Activated CD4-positive, CD25-positive, alpha-beta regulatory T cell treated with anti-CD3 and anti-CD28 coated beads, Interleukin-2, amount 50 U/mL, for 24 hours (primary cell): Measurements from ENCODE around the gene FAM50B.

Source experiments
- ATAC-seq, 2 donors: fragments of 150-1000 bp; cut with Tn5 transposase; one replicate each; pipeline ENCODE4 v1.10.0; 2021; ENCODE audit warnings: mild to moderate bottlenecking in 1 of 2, moderate library complexity in 1 of 2

The FAM50B gene

DNA sequence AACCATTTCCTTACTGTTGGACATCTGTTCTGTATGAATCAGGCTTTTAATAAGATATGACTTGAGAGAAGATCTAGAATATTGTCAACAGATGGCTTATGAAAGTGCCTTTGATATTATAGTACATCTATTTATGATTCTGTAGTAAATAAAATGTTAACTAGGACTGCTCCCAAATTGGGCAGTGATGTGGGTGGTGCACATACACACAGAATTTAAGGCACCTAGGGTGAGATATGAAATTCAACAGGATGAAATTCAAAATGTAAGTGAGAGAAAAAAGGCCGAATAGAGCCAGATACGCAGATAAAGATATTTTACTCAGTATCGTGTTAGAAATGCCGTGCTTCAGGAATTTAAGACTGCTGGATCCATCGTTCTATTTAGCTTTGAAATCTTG is 26.3 kb downstream of the FAM50B start:
- no peak for ATAC-seq

DNA sequence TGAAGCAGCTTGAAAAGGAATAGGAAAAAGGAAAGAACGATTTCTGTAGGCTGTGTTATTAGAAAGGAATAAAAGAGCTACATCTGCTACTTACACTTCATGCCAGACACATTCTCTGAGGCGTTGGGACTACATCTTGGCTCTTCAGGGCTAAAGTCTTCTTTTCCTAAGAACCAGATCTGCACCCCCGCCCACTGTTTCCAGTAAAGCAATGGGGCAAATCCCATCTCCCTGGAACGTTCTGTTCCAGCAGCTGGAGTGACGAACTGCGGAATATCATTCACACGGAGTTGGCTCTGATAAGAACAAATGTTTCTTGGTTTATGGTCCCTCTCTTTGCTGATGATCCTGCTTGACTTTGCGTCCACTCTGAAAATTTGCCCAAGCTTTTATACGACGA is 26.9 kb downstream of the FAM50B start:
- ATAC-seq: no peak

DNA sequence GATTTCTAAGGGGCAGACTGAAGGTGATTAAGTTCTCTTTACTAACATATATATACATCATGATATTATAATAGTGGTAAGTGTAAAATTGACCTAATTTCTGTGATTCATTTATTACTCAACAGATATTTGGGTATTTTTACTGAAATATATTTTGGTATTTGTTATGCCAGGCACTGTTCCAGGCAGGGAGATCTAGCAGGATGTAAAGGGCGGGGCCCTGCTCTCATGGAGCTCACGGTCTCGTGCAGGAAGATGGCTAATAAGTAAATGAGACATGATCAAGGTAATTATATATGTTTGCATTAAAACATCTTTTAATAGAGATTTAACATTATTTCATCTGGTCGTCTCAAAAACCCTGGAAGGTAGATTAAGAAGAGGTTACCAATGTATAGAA is 27.7 kb downstream of the FAM50B start:
- no peak for ATAC-seq

DNA sequence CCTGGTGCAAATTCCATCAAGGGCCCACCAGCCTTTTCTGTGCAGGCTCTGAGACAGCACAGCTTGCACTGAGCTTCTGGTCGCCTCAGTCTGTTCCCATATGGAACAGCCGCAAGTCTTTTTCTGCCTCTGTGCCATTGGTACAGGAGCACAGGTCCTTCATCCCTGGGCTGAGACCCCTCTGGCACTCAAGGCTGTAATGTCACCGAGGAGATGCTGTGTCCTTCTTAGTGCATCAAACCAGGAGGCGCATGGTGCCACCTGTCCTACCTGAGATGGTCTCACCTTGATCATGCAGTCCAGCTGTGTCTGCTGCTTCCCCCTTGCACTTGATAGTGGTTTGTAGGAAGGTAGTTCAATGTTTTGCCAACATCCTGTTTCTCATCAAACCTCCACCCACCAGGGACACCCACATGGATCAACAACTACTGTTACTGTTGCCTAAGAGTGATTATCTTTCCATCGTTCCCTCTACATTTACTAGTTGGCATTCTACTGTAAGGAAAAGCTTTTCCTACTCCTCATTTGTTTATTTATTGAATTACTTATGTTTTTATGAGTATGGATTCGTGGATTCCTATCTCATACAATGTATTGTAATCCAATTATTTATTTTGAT is 29.0 kb downstream of the FAM50B start:
- ATAC-seq: no peak

DNA sequence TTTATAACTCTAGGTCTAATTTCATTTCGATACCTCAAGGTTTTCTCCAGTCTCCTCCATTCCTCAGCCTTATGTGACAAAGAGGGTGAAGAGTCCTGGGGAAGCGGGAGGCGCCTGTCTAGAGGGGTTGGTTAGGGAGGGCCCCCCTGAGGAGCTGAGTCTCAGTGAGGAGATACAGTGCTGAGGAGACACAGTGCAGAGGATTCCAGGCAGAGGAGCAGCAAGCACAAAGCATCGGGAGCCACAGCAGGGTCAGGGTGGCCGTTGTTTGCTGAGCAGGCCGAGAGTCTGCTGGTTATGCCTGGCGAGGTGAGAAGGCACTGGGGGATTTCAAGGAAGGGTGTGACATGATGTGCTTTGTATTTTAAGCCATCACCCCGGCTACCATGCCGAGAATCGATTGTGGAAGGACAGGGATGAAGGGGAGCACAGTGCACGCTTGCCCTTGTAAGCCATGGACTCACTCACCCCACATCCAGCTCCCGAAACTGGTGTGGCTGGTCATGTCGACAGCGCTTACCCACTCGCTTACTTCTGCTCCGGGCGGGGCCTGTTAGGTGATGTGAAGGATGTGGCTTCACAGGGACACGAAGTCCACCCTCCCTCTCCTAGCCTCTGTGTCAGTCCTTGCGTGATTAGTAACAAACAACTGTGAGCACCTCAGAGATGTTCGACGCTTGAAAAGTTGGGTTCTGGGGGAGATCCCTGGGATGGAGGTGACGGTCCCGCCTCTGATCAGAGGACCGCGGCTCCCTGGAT is 30.2 kb downstream of the FAM50B start:
- ATAC-seq: no peak

DNA sequence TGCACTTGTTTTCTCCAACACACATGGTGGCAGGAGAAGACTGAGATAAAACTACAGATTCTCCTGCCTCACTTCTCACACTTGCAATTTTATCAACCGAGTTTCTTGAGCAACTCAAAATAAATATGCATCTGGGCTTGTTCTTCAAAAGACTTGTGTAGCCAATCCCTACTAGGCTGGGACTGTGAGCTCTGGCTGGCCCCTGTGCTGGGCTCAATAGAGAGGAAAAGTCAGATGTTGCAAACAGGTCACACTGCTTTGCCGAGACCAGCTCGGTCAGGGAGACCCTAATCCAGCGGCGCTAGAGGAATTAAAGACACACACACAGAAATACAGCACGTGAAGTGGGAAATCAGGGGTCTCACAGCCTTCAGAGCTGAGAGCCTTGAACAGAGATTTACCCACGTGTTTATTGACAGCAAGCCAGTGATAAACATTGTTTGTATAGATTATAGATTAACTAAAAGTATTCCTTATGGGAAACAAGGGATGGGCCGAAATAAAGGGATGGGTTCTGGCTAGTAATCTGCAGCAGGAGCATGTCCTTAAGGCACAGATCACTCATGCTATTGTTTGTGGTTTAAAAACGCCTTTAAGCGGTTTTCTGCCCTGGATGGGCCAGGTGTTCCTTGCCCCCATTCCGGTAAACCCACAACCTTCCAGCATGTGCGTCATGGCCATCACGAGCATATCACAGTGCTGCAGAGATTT is 32.7 kb downstream of the FAM50B start:
- no peak for ATAC-seq

DNA sequence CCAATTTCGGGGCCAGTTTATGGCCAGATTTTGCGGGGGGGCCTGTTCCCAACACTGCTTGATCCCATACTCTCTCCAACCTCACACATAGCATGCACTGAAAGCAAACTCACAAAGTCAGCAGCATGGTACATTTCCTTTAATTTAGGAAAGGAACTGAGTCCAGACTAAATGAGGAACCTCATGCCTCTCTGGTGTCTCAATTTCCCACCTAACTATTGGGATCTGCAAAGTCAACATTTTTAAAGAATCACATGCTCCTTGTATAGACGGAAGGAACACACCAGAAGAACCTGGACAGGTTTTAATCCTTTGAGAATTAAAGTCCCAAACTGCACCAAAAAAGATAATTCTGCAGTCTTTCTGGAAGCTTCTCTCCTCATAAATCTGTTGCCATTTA is 33.3 kb downstream of the FAM50B start:
- ATAC-seq: no peak

DNA sequence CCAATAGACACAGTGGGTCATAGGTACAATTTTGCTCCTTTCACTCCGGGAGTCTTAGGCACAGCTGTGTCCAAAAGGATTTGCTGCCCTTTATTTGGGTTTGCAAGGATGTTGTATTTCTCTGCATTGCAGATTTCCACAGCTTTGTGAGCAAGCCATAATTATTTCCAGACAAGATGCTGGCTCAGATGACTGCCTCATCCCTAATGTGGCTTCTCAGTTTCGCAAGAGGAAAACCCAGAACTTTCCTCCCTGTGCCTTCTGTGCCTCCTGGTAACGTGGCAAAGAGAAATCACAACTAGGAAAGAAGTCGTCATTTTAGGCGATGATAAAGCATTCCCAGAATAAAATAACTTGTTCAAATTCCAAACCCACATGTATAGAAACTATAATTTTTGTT is 33.7 kb downstream of the FAM50B start:
- no peak for ATAC-seq

DNA sequence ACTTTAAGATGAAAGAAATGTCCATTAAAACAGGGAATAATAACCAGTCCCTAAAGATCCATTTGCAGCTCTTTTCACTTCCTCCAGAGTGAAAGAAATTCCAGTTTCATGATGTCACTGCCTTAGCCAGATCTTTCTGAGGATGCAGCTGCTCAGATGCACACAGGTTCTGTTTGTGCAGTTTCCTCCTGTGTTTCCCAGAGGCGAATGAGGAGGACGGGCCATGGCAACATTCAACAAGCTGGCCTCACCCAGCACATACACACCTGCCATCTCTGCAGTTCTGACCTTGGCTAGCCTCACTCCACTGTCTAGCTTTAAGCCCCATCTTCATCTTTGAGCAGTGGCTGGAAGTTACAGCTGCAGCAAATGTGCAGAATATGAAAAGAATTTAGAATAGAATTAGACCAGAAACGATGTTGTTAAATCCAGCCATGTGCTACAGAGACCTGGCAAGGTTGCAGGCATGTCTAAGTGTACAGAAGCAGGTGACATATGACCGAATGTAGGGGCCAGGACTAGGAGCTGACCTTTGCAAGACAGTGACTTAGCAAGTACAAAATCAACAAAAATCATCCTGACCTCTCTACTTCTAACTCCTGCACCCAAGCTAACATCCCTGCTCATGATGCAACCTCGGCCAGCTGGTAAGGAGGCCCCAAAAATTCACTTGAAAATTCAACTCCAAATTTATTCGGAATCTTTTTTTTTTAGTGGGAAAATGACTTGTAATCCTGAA is 35.0 kb downstream of the FAM50B start:
- no peak for ATAC-seq

DNA sequence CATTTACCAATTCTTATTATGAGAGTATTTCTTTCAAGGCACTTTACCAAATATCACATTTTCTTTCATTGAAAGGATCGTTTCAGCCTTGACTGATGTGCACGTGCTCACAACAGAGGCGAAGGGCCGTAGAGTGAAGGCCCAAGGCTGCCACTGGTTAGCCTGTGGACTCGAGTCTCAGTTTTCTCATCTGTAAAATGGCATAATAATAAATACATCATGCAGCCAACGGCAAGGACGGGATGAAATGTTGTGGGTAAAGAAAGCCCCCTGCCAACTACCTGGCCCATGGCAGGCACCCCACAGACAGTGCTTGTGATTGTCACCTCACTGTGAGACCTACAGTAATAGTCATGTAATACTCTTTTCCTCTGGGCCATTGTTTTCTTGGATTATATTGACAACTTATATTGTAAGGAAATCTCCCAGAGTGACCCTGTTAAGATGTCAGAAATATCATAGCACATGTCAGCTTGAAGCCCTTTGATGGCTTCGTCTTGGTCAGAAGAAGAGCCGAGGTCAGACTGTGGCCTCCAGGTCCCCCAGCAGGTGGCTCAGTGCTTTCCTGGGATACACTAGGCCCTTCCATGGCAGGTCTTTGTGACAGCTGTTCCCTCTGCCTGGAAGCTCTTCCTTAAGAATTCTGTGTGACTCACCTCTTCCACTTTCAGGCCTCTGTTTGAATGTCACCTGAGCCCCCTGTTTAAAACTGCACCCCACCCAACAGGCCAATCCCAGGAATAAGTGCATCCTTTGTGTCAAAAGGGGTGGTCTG is 36.3 kb downstream of the FAM50B start:
- ATAC-seq: no peak

DNA sequence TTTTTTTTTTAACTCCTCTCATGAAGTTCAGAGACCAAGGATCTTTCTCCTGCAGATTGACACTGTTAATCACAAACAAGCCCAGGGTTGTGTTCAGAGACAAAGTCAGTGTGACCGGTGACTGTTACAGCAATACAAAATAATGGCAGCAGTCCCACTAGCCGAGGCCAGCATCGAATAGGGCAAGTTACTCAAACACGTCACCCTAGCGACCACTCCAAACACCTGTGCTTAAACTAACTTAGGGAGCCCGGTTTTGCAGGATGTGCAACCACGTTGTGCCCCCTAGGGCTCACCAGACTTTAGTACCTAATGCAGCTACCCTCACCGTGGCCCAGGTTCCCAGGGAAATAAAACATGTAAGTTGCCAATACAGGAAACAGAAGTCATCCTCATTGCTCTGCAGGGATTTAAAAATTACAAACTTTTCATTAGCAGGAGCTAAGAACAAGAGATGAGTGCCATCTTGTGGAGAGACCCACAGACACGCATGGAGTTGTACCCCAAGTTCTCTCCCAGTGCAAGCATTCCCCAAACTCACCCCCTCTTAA is 38.1 kb downstream of the FAM50B start:
- peak in 1 of 2 donors; percentile 10 for ATAC-seq

DNA sequence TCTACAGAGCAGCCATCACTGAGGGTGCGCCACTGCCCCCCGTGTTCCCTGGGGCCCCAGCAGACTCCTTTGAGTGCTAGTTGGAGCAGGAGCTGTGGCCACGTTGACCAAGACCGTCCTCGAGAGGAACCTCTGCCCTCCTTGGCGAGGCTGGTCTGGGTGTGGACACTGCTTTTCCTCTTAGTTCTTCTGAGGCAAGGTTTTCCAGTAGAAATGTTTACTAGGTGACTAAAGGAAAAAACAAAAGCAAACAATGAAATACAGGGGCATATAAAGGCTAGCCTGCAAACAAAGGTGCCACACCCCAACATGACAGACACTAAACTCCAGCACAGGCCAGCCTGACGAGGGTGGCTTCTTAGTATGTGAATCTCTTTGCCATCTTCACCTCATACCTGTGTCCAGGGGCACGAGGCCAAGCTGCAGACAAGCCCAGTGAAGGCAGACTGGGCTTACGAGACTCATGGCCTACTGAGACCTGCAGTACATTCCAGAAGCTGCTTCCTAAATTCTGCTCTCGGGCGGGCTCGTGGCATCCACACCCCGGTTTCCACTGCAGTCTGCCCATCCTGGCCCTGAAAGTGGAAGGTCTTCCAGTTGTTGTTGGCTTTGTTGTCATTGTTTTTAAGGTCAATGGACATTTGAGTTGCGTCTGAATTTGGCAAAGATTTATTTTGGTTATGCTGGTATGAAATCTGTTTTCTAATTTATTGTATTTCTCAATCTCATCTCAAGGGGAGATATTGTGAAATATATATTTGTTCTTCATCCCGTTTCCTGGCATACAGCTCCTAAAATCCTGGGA is 39.2 kb downstream of the FAM50B start:
- no peak for ATAC-seq

DNA sequence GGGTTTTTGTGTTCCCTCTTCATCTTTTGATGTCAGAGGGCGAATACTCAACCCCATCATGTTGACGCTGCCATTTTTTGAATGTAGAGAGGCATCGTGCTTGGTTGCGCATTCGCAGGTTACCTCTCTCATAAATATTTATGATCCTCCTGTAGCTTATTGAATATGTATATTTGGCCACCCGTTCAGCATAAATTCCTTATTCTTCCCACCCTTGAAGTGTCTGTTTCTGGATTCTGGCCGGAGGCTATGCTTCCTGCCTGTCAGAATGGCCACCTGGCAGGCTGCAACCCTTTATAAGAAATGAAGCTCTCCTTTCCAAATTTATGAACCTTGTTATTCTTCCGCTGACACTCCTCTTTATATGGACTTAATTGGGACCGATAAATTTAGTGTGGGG is 40.9 kb downstream of the FAM50B start:
- ATAC-seq: no peak

DNA sequence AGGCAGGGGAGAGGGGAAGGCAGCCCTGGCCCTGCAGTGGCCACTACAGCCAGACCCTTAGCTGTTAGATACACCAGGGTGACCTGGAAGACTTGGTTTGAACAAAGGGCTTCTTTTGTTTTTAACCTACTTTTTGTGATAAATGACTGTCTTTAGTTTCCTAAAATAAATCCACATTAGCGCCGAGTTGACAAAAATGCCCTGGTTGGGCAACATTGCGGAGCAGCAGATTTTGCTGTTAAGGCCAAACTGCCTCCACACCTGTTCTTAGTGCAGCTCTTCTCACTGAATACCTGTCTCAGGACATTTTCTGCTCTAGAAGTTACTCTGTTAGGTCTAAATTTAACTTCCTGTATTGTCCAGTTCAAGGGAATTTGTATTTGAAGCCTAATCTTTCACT is 42.7 kb downstream of the FAM50B start:
- no peak for ATAC-seq

DNA sequence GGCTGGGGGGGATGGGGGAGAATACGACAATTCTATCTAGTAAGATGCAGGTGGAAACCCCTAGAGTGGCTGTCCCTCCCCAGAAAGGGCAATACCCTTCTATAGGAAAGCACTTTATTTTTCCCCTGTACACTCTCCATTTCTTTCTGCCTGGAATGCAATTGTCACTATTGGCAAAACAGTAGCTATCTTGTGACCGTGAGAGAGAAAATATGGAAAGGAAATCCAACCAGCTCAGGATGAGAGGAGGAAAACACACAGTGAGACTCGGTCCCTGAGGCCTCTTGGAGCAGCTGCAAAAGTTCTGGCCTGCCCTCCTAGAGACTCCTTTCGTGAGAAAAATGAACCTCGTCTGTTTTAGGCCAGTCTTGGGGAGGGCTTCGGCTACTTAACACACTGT is 43.4 kb downstream of the FAM50B start:
- ATAC-seq: no peak

DNA sequence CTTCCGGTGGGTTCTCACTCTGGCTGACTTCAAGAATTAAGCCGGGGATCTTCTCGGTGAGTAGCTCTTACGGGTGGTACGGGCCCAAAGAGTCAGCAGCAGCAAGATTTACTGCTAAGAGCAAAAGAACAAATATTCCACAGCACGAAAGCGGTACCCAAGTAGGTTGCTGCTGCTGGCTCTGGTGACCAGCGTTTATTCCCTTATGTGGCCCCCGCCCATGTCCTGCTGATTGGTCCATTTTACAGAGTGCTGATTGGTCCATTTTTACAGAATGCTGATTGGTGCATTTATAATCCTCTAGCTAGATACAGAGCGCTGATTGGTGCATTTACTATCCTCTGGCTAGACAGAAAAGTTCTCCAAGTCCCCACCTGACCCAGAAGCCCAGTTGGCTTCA is 44.3 kb downstream of the FAM50B start:
- no peak for ATAC-seq

DNA sequence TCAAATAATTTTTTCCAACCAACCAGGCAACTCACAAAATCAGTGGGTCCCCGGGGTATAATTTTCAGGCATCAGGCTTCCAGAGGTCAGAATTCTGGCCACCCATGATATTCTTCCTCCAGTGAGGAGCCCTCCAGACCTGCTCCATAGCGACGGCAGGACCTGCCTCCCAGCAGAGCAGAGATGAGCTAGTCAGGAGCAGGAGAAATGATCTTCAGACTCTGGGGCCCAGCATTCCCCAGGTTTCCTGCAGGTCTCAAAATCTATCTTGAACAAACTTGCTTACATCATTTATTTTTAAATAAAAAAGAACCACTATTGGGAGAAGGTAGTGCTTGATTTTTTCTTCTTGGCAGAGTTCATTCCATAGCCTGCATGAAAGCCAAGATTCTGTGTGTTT is 44.7 kb downstream of the FAM50B start:
- ATAC-seq: no peak

DNA sequence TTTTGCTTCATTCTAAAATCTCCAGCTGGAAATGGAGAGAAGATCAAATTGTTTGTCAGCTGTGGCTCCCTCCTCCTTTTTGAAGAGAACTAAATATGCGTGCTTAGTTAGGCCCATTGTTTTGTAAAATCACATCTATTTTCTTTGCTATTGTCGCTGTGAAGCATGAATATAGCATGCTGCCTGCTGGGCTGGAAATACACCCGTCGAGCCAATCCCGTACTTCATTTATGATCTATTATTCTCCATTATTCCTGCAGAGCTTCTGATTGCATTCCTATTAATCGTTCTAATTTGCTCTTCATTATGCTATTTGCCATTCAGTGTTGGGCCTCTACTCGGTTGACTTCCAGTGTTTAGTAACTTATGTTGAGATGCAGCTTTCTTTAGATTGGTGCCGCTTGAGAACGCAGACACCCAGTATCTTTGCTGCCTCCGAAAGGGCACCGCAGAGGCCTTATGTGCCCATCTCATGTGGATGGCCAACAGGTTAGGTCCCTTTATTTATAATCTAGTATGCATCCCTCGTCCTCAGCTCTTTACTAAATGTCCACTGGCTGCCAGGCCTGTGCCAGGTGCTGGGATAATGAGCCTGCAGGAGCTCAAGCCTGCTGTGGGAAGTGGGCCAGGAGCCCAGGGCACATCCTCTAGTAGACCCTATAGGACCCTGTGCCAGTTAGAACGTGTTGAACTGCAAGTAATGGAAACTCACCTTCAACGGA is 45.6 kb downstream of the FAM50B start:
- no peak for ATAC-seq

DNA sequence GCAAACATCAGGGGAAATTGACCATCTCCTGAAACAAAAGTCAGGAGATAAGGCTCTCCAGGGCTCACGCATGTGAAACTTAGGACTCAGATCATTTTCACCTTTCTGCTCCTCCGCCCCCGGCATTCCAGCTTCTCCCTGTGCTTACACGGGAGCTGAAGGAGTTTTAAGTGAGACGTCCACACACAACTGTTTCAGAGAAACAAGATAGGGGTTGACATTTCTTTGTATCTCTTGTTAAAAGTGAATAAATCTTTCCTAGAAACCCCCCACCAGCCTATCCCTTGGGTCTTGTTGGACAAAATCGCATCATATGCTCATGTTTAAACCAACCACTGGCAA is 46.1 kb downstream of the FAM50B start:
- no peak for ATAC-seq

DNA sequence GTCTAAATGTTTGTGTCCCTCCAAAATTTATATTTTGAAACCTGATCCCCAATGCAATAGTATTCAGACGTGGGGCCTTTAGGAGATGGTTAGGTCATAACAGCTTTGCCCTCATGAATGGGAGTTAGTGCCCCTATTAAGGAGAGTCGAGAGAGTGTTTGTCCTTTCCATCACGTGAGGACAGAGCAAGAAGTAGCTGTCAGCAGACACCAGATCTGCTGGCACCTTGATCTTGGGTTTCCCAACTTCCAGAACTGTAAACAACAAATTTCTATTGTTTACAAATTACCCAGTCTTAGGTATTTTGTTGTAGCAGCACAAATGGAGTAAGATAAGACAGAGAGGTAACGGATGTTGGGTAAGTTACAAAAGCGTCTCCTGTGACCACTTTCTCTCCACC is 46.6 kb downstream of the FAM50B start:
- no peak for ATAC-seq
